Body of pancreas (tissue), 4 donors: Measurements from ENCODE around the gene IL22RA1.

ENCODE experiments used
- CTCF ChIP-seq, 7 experiments: fragments of 450-650 bp in 4 of 7; fragments of 200-600 bp in 3 of 7; sonication (generic) in 3 of 7; IDR thresholded peaks; one replicate each; pipeline ENCODE4 v1.5.1; 2016 to 2019; ENCODE audit warnings: antibody characterized with exemption in 7 of 7
- POLR2A ChIP-seq, 3 donors: fragments of 450-650 bp; IDR thresholded peaks; one replicate each; pipeline ENCODE4 v1.6.1; 2016; ENCODE audit warnings: antibody characterized with exemption in 3 of 3, mild to moderate bottlenecking in 2 of 3

GRCh38 chr1:24139841-24140425 is 3.0 kb downstream of the IL22RA1 start:
- TF ChIP-seq CTCF (IDR thresholded peaks at IDR 0.05) (no peak), POLR2A (IDR thresholded peaks at IDR 0.05) (peak; percentile 9 to 51 (median 11))
